ENCODE measurements around the gene LY6G5B.
"Not testable (repeated sequence)": the region's sequence is repeated elsewhere in the genome, so short reads cannot be mapped to it uniquely, and the experiment has no call there.

Gene LY6G5B

DNA sequence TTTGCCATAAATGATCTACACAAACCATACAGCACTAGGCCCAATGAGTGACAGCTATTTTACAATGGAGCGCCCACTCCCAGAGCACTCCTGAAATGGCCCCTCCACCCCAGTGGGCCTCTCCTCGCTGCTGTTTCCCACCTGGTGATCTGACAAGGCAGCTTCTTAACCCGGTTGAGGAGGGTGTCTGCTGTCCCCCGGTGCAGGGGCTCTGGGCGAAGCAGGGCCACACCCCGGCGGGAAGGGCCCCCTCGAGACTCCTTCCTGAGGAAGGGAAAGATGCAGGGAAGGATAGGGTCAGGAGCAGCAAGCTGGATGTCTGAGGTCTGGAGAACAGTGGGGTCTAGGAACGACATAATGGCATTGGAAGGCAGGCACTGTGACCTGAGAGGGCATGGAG is 23.1 kb downstream of the LY6G5B start:
- DNase-seq, result no peak

DNA sequence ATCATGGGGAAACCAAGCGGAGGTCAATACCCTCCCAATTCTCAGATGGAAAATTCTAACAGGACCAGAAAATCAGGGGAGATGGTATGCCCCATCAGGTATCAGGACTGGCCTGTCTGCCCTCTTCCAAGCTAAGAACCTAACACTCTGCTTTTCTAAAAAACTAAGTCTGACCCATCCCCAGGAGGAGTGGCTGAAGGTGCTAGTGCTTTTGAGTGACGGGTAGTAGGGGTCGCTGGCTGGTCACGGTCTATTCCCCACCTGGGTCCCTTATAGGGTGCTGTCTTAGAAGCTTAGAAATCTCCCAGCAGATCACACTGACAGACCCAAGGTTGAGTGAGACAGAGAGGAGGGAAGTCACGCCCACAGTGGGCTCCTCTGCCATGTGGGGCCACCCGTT is 23.8 kb downstream of the LY6G5B start:
- no peak for DNase-seq

DNA sequence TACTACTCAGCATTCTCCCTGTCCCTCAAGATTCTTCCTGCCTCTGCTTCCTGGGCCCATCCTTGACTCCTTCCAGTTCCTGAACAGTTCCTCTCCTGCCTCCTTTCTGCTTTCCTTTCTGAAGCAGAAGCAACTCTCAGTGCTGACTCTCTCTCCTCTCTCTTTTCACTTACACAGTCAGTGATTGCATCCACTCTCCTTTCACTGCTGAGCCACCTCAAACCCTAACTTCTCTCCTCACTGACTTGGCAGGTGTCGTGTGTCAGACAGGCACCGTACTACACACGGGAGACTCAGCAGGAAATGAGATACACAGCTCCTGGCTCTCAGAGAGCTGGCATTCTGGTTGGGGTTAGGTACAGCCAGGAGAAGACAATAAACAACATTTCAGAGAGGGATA is 27.8 kb downstream of the LY6G5B start:
- DNase-seq, result no peak

DNA sequence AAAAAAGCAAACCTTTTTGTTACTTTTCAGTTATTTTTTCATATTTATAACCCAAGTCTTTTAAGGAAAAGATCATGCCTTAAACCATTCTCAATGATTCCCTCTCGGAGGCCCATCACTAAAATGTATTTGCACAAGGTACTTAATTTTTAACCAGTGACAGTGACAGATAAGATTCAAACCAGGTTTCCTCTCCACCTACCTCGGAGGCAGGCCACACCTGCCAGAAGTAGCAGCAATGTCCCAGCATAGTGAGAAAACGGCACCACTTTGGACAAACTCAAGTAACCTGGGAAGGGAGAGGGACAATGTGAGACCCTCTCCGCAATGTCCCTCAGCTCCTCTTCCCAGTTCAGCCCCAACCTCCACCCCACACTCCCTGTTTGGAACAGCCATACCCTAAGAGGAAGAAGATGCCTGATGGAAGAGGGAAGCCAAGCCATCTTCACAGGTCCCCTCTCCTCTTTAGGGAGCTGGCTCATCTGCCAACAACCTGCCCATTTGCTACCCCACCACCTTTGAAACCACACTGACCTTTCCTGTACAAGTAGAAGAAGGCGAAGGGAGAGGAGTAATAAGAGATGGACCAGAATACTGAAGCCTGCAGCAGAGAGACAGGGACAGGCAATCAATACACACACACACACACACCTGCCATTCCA is 31.1 kb downstream of the LY6G5B start:
- no peak for DNase-seq

DNA sequence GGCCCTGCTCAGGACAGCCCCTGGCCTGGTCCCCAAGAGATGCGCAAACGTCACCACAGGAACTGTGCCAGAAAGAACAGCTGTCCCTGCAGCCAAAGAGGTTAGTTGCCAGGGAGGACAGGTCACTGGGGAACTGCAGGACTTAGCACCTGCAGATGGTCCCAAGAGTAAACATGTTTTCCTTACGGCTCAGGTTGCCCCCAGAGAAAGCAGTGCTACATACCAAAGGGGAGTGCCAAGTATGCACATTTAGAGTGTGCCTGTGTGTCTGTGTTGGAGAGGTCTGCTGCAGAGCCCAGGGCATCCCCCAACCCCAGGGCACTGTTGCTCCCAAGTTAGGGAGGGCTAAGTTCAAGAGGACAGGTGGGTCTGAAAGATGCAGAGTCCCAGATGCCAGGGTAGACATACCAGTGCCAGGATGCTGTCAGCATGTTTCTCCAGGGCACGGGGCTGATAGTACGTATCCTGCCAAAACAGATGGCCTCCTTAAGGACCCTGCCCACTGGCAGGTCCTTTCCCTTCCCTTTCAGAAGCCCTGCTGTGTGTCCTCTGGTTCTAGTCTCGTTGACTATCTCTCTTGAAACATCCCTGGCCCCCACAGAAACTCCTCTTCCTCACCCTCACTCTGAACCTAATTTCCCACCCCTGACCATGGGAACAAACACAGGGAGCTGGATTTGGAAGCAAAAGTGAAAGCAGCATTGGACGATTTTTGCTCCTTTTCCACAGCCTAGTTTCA is 32.1 kb downstream of the LY6G5B start:
- peak; percentile 69 for DNase-seq

DNA sequence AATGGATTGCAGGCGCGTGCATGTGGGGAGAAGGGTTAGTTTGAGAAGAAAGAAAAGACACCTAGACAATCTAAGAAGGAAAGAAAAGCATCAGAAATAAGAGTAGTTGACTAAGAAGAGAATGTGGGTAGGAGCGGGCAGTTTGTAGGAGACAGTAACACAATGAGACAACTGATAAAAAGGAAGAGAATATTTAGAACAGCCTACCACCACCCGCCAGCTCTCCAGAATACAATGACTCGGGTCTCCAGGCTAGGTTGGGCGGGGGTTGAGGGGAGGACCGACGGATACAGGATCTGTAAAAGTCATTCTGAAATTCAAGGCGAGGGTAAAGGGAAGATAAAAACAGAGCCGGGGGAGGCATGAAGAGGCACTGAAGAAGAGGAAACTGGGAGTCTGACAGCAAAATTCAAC is 32.6 kb downstream of the LY6G5B start:
- DNase-seq, result peak; percentile 40

DNA sequence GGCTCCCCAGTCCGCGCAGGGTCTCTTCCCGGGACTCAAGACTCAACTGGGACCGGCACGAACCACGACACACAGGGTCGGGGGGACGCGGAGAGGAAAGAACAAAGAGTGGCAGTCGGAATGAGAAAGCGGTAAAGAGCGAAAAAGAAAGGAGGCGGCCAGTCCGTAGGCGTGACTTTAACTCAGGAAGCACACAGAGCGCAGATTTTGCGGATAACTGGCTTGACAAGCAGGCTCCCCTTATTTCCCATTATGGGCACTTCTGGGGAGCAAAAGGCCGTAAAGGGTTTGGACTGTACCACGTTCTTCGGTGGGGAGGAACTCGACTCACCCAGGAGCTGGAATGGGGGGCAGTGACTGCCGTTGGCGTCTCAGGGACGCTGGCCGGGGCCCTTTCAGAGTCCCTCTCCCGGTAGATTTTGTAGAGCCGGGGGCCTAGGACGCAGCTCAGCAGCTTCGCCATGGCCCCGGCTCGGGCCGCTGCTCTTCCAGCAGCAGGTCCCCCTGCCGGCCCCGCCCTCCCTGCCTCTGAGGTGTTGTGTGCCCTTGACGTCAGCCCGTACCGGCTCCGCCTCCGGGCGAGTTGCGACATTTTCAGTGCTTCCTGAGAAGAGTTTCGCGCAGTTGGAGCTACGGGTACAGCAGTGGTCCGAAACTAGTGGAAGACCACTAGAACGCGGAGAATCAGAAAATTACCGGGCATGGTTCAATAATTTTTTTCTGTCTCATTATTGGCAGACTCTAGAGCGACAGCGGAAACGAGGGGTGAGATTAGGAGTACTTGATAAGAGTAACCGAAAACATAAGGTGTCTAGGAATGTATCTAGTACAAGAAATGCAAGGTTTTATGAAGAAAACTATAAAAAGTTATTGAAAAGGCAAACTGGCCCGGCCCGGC is 33.3 kb downstream of the LY6G5B start, which contains the start of gene ABHD16A:
ABHD16A (minus strand) TSS at position 506 of the 898 bp plus-strand sequence; CDS start at position 463, 43 bp downstream.
- DNase-seq, result peak; percentile 98

DNA sequence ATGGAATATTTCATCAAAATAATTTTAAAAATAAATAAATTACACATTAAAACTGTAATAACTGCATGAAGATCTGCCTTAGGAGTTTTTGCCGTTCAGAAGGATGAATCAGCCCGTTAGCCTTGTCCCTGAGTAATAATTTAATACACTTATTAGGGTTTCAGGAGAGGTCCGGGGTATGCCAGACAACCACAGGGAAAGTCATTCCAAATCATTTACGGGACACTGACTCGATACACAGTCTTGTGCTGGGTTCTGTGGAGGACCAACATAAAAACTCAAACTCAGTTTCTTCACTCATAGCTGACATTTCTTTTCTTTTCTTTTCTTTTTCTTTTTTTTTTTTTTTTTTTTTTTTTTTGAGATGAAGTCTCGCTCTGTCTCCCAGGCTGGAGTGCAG is 36.2 kb downstream of the LY6G5B start:
- no peak for DNase-seq

DNA sequence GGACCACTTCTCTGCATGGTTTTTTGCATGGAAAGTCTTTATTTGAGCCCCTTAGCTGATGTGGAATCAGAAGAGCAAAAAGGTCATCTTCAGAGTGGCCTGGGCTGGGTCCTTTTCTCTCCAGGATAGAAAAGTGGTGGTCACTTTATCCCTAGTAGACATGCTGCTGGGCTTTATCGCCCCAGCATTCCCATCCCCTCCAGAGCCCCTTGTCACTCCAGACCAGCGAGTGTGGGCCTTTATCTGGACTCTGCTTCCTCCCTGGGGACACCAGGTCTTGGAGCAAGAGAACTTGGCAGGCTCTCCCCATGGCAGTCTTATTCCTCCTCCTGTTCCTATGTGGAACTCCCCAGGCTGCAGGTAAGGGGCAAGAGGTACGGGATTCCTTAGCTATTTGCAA is 36.8 kb downstream of the LY6G5B start, which contains the start of gene LY6G6F:
LY6G6F (plus strand) TSS at position 268 of the 400 bp plus-strand sequence; CDS start at position 309, 41 bp downstream.
- DNase-seq, result no peak

DNA sequence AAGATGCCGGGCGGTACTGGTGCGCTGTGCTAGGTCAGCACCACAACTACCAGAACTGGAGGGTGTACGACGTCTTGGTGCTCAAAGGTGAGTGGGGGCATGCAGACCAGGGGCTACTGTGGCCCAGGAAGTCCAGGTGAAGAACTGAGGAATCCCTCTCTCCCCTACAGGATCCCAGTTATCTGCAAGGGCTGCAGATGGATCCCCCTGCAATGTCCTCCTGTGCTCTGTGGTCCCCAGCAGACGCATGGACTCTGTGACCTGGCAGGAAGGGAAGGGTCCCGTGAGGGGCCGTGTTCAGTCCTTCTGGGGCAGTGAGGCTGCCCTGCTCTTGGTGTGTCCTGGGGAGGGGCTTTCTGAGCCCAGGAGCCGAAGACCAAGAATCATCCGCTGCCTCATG is 37.9 kb downstream of the LY6G5B start:
- no peak for DNase-seq

DNA sequence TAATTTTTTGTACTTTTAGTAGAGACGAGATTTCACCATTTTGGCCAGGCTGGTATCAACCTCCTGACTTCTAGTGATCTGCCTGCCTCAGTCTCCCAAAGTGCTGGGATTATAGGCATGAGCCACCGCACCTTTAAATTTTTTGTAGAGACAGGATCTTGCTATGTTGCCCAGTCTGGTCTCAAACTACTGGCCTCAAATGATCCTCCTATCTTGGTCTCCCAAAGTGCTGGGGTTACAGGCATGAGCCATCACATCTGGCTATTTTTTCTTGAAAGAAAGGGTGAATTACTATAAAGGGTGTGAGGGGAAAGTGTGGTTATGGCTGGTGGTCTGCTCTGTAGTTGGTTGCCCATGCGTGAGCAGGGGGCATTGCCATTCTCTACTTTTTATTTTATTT is 38.4 kb downstream of the LY6G5B start:
- no peak for DNase-seq

DNA sequence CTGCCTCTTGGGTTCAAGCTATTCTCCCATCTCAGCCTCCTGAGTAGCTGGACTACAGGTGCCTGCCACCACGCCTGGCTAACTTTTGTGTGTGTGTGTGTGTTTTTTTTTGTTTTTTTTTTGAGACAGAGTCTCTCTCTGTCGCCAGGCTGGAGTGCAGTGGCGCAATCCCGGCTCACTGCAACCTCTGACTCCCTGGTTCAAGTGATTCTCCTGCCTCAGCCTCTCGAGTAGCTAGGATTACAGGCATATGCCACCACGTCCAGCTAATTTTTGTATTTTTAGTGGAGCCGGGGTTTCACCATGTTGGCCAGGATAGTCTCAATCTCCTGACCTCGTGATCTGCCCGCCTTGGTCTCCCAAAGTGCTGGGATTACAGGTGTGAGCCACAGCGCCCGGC is 39.4 kb downstream of the LY6G5B start:
- DNase-seq, result not testable (repeated sequence)

DNA sequence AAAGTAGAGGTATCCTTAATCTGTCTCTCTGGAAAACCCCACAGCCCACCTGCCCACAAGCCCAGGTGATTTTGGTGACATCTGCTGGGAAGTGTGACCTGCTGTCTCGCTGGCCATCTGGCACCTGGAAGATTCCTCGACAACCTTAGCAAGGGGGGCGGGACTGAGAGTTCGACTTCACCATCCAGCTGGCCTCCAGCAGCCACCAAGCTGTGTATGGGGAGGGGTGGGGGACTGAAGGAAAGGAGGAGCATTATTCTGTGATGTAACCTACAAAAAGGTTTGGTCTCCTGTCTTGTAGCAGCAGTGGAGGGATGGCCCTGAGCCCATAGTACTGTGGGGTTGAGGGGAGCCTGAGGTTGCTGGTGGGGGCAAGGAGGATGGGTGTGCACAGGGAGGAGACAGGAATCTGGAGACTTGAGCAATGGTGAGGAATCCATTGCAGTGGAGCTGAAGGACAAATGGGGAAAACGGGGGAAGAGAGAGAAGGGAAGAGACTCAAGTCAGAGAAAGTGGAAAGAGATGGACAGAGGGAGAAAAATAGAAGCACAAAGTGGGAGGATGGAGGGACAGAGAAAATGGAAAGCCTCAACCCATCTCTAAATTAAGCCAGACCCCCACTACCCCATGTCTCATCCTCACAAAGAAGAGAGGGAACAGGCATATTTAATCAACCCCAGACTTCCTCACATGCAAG is 40.9 kb downstream of the LY6G5B start:
- no peak for DNase-seq

DNA sequence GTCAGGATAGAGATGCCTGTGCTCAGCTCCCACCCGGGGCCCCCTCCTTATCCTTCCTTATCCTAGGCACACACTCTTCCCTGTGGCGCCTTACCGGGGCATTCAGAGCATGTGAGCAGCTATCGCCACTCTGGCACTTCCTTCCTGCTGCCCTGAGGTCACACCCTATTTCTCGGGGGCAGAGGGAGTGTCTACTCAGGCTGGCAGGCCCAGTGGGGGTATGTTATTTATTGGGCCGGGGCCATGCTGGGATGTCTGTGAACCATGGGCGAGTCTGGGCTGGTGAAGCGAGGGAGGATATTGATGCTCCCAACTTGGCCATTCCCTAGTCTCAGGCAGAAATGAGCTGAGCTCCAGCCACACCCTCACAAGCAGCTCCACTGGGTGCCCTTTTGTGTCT is 41.5 kb downstream of the LY6G5B start:
- no peak for DNase-seq

DNA sequence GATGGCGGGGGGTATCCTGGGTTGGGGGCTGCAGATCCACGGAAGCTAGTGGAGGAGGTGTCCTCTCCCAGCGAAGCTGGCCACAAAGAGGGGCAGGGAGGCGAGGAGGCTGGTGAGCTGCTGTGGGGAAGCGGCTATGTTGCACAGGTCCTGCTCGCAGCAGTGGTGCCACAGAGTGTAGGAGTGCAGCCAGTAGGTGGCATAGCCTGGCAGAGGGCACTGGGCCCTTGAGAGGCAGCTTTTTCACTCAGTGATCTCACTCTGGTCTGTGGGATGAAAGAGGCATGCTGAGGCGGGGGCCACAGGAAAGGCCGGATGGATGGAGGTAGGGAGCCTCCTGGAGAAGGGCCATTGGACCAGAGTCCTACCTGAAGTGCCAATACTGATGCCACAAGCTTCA is 42.5 kb downstream of the LY6G5B start:
- no peak for DNase-seq

DNA sequence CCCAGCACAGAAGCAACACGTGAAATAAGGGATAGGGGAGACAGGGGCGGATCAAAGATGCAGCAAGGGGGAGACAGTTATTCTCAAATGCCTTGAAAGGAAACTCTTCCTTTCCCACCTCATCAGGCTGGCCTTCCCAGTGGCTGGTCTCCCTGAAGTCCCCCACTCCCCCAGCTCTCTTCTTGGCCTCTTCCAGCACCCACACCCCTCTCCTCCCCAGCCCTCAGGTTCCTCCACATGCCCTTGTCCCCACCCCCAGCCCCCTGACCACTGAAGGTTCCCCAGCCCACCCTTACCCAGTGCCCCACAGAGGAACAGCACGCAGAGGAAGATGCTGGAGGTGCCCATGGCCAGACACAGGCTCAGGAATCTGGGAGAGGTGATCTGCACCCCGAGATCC is 43.7 kb downstream of the LY6G5B start:
- DNase-seq, result no peak

DNA sequence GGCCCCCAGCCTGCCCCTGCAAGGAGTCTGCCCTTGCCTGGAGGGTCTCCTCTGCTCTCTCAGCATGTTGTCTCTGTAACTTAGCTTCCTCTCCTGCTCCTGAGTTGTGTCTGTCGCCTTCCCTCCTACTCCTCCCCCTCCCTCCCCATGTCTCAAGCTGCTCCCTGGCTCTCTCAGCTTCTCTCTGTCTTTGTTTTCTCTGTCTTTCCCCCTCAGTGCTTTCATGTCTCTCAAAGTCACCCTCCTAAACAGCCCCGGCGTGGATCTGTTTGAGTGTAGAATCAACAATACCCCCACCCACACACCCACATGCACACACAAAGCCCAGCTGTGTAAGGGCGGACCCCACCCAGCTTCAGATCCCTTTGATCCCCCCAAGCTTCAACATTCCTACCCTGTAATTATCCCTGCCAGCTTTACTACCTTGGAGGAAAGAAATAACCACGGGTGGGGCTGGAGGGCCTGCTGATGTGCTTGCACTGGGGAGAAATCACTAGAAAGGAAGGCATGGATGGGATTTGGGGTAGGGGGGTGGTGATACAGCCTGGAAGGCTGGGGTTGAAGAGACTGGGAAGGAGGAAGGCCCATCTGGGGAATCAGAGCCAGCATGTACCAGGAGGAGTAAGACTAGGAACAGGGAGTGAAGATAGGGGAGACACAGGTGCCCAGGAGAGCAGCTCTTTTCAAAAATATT is 44.4 kb downstream of the LY6G5B start:
- DNase-seq, result peak; percentile 41

DNA sequence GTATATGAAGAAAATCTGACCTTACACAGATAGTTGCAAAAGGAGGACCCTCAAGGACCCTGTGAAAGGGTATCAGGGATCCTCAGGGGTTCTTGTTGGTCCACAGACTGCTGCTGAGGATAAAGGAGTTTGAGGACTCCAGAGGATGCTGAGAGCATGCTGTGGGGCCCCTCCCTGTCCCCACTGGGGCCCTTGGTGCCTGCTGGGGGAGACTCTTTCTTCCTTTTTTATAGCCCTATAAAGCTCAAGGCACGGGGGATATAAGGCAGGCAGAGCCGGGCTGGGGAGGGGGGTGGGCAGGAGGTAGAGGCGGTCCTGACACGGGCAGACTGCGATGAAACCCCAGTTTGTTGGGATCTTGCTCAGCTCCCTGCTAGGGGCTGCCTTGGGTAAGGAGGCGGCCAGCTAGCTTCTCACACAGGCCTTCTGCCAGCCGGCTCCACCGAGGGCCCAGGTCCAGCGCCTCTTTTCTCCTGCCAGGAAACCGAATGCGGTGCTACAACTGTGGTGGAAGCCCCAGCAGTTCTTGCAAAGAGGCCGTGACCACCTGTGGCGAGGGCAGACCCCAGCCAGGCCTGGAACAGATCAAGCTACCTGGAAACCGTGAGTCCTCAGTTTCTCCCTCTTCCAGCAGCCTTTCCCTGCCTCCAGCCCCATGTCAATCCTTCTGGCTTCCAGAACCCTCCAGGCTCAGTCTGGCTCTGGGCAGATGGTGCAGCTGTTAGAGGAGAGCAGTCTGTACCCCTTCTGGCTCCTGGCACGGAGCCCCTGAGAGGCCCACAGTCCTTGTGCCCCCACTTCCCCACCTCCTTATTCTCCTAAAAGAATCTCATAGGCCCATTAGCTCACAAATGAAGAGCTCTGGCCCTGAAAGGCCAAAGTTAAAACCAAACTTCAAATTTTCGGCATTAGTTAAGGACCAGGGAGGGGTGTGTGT is 45.5 kb downstream of the LY6G5B start, which contains the start of gene LY6G6D:
LY6G6D (plus strand) TSS at position 327 of the 937 bp plus-strand sequence; CDS start at position 335, 8 bp downstream.
- no peak for DNase-seq

DNA sequence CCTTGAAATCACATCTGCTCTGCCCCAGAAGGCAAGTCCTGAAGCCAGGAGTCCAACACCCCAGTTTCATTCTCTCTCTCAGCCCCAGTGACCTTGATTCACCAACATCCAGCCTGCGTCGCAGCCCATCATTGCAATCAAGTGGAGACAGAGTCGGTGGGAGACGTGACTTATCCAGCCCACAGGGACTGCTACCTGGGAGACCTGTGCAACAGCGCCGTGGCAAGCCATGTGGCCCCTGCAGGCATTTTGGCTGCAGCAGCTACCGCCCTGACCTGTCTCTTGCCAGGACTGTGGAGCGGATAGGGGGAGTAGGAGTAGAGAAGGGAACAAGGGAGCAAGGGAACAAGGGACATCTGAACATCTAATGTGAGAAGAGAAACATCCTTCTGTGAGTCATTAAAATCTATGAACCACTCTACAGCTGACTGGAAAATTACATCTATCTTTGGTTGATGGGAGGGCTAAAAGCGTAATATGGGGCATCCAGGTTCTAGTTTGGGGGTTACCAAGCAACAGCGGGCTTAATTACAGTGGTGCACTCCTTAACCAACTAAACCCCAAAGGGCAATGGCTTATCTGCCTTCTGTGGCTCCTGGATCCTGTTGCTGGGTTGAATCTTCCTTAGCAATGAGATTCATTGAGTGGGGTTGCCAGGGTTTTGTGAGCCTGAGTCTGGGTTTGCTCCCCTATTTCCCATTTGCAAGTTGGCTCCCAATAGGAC is 47.9 kb downstream of the LY6G5B start:
- no peak for DNase-seq

DNA sequence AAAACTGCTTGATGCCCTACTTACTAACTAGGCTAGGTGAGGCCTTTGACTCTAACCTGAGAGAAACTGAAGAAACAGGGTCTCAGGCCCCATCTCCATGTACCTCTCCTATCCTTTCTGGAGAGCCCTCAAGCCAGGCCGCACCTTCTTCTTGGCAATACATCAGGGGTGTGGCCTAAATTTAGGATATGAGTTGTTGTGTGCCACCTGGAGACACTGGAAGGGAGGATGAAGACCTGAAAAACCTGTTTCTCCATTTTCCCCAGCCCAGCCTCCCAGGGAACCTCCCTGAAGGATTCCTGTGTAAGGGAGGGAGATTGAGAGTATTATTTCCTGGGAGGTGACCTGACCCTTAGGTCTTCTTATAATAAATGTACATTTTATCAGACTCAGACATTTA is 48.5 kb downstream of the LY6G5B start:
- DNase-seq, result no peak
